GM19467 (cell line): ENCODE results near the gene TMPRSS2.

Source experiments
- ATAC-seq: cut with Tn5 transposase; IDR thresholded peaks from one replicate; pipeline ENCODE4 v1.9.1; 2021; ENCODE audit warnings: mild to moderate bottlenecking, moderate library complexity; ENCODE audit not compliant: unreplicated experiment

Gene TMPRSS2

DNA sequence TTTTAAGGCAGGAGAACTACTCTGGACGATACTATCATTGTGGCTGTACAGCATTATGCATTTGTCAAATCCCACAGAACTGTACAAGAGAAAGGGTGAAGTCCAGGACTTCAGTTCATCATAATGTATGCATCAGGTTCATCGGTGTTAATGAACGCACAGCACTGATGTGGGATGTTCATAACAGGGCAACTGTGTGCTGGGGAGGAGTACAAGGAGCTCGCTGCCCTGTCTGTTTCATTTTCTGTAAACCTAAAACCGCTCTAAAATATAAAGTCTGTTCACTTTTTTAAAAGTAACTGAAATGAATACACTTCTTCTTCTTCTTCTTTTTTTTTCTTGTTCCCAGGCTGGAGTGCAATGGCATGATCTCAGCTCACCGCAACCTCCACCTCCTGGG is 25.0 kb downstream of the TMPRSS2 start:
- ATAC-seq = no peak

GRCh38 chr21:41482301-41482700 is 25.7 kb downstream of the TMPRSS2 start:
- no peak for ATAC-seq

DNA sequence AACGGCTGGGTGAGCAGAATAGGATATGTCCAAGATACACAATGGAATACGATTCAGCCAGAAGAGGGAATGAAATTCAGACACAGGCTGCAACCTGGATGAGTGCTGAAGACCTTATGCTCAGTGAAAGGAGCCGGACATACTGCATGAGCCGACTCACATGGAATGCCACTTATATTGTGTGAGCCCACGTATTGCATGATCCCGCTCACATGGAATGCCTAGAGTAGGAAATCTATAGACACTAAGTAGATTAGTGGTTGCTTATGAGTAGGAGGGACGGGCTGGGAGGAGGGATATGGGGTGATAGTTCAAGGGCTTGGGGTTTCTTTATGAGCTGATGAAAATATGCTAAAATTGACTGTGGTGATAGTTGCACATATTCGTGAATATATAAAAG is 26.8 kb downstream of the TMPRSS2 start:
- no peak for ATAC-seq

- no peak for ATAC-seq
Observed at GRCh38 chr21:41480086-41480690, 27.8 kb downstream of the TMPRSS2 start.

DNA sequence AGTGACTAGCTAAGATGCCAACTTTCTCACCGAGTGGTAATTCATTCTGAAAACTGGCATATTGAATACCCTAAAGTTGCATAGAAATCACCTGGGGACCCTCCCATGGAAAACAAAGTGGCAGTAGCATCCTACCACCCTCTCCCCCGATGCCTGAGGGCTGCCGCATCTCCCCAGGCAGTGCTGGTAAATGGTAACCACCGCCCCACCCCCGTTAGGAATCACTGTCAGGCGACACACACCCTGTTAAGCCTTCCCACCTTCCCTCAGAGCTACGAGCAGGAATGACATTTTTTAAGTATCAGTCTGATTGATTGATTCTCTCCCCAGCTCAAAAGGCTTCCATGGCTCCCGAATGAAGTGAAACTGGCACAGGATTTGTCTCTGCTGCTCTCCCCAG is 28.3 kb downstream of the TMPRSS2 start:
- no peak for ATAC-seq

DNA sequence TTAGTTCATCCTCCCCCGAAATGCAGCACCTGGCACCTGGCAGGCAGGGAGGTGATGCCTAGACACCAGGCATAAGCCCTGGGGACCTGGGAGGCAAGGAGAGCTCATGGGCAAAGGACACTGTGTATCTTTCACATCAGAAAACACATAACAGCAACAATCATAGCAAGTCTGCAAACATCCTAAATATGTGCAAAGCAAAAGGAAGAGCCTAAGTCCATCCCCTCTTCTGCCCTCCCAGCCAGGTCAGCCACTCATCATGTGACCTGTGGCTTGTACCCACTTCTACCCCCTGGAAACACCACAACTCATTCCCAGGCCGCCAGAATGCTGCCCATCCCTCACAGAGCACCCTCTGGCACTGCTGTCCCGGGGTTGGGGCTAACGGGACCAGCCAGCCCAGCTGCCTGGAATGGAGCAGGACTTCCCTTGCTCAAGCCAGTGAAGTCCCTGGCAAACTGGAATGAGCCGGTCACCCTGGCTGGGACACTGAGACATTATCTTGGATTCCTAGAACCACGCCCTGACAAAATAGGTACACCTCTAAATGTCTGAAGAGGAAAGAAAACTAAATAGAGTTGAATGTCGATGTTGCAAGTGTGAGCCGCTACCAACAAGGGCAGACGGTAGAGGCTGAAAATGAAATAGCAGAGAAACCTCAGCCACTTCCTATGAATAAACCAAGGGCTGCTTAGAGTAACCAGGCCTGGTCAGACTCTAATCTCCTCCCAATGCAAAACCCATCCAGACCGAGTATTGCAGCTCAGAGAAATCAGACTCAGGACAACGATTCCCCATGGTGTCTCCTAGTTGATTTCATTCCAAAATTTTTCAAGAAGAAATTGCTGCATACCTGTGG is 29.4 kb downstream of the TMPRSS2 start:
- no peak for ATAC-seq

- ATAC-seq = no peak
Observed at GRCh38 chr21:41477641-41478318, 30.2 kb downstream of the TMPRSS2 start.

GRCh38 chr21:41475714-41476420 is 32.1 kb downstream of the TMPRSS2 start:
- no peak for ATAC-seq

DNA sequence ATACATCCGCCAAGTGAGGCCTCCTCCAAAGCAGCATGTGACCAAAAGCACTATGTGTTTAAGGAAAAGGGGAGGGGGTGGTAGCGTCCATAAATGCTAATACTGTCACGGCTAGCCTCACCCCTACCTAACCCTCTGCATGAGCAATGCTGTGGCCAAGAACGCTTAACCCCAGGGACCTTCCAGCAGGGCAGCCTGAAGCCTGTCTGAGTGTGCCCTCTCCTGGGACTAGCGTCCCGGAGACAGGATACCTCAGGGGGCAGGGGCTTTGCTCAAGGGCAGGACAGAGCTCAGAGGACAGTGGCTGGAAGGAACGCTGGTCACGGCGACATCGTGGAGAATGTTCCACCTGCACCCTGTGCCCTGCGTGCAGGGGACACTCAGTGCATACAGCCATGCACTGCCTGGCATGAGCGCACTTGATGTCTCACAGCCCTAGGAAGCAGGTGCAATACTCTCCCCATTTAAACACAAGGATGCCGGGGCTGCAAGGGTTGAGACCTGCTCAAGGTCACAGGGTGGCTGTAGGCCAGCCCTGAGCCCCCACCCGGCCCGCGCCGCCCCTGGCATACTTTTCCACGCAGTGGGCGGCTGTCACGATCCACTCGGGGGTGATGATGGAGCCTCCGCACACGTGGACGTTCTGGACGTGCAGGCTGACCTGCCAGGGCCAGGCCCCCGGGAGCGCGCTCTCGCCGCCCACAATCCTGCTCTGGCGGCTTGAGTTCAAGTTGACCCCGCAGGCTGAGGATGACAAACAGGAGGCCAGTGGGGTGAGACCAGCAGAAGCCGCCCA is 35.0 kb downstream of the TMPRSS2 start:
- no peak for ATAC-seq

GRCh38 chr21:41470054-41470453 is 37.9 kb downstream of the TMPRSS2 start:
- no peak for ATAC-seq

DNA sequence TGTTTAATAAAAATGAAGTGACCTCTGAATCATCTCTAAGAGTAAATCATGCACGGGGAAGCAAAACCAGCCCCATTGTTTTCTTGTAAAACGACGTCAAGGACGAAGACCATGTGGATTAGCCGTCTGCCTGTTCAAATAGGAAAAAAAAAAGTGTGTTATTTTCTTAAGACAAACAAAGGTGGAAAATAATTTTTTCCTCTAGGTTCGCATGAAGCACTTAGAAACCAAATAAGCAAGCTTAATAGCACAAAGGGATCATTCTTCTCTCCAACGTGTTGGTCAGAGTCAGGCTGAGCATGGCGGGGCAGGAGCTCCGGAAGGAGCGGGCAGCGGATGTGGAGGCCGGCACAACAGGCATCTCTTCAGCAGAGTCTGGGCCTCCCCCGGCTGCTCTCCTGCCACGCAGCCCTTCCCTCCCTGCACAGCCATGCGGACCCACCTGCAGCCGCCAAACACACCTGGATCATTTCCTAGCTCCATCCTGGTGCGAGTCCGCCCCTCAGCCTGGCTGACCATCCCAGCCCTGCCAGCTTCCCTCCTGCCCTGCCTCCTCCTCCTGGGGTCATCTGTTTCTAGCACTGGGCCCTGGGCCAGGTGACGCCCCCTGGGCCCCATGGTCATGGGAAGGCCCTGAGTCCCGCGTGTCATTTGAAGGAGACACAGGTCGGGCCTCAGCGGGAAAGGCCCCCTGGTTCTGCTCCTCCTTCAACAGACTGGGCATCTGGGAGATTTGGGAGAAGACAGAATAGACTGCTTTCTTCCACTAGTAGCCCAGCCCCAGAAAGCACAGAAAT is 41.7 kb downstream of the TMPRSS2 start:
- no peak for ATAC-seq

GRCh38 chr21:41465176-41465781 is 42.7 kb downstream of the TMPRSS2 start:
- ATAC-seq = no peak

DNA sequence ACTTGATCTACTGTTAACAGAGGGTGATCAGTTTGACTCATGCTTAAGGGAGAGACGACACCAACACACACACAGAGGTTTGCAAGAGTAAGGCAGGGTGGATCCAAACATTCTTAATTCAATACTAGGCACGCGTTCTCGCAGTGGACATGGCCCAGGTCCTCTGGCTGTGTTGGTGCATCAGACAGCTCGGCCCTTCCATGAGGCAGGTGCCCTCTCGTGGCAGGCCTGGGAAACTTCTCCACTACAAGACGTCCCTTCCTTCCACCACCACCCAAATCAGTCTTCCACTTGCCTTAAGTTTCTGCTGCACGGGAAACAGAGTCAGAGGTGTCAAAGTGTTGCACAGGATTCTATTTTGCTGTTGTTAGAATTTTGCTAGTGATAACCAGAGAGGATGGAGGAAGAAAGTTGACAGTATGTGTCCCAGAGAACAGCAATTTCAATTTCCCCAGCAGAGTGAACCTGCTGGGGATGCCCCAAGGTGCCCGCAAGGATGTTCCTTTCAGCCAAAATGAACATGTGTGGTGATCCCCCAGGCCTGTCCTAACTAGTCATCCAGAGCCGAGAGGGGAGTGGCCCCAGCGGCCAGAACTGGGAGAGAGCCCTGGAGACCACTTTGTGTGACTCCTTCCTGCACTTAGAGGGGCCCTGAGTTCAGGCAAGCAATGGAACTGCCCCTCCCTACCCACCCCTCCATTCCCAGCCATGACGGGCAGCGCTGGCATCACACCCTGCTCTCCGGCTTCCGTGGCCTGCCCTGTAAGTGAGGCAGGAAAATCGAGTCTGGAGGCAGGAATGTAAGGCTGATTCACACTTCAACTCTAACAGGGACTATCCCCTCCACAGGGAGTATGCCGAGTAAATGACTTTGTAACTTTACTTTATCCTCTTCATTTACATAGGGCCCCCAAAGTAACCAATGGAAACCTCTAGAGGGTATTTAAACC is 47.1 kb downstream of the TMPRSS2 start:
- ATAC-seq = peak; percentile 73

GRCh38 chr21:41459884-41460534 is 47.9 kb downstream of the TMPRSS2 start:
- no peak for ATAC-seq

DNA sequence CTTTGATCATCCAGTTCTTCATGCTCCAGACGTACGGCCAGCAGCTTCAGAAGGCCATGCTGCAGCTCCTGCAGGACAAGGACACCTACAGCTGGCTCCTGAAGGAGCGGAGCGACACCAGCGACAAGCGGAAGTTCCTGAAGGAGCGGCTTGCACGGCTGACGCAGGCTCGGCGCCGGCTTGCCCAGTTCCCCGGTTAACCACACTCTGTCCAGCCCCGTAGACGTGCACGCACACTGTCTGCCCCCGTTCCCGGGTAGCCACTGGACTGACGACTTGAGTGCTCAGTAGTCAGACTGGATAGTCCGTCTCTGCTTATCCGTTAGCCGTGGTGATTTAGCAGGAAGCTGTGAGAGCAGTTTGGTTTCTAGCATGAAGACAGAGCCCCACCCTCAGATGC is 49.4 kb downstream of the TMPRSS2 start:
- ATAC-seq = no peak

DNA sequence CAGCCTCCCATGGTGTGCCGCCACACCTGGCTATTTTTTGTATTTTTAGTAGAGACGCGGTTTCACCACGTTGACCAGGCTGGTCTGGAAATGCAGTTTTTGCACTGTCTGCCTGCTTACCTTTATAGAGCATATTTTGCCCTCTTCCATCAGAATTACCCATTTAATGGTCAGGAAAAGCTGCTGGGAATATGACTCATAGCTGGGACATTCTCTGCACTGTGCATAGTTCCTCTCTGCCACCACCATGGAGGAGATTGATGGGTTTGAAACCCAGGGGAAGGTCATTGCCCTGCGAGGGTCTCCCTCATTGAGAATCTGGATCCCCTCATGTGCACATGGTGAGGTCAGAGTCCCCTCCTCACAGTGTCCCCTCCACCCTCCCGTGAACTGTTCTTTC is 49.8 kb downstream of the TMPRSS2 start:
- no peak for ATAC-seq

DNA sequence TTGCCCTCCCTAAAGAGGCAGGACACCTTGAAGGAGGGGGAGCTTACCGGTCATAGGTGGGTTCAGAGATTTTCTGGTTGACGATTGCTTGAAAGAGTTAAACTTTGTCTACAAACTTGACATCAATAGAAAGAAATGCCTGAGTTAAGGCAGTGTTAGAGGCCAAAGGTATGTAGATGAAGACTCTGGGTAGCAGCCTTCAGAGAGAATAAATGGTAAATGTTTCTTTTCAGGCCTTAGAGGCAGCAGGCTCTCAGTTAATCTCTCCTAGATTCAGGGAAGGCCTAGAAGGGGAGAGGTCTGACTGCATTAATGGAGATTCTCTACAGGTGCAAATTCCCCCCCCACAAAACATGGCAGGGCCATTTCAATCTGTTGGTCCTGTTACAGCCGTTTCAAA is 54.2 kb downstream of the TMPRSS2 start:
- no peak for ATAC-seq

GRCh38 chr21:41453198-41453597 is 54.8 kb downstream of the TMPRSS2 start:
- no peak for ATAC-seq
